GM18858 (cell line): Measurements from ENCODE around the gene KDELR3.
"Not testable (repeated sequence)": the region's sequence is repeated elsewhere in the genome, so short reads cannot be mapped to it uniquely, and the experiment has no call there.

Experiments used
- ATAC-seq: cut with Tn5 transposase; IDR thresholded peaks from one replicate; pipeline ENCODE4 v1.9.1; 2021; ENCODE audit not compliant: unreplicated experiment

The KDELR3 gene

DNA sequence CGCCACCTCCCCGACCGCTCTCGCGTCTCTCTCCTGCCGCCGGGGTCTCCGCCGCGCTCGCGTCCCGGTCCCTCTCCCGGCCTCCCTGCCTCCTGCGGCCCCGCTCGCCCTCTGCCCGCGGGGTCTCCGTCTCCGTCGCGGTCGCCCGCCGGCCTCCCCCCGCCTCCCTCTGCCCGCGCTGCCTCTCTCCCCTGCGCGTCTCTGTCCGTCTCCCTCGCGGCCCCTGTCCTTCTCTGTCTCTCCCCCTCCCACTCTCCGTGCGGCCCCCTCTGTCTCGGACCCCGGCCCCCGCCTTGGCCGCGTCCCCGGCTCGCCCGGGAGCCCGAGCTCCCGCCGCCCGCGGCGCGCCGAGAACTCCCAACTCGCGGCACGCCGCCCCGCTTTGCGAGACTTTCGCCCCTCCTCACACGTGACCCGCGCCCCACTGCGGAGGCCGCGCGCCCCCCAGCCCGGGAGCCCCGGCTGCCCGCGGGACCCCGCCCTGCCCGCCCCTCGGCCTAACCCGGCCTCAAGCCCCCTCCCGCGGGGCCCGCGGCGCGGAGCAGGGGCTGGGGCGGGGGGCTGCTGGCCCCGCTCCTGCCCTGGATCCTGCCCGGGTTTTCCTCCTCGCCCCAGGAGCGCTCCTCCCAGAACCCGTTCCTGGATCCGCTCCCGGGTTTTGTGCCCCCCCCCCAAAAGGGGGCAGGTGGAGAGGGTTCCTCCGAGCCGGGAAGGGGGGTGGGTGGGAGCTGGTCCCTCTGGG is 12.2 kb upstream of the KDELR3 start:
- ATAC-seq = no peak

DNA sequence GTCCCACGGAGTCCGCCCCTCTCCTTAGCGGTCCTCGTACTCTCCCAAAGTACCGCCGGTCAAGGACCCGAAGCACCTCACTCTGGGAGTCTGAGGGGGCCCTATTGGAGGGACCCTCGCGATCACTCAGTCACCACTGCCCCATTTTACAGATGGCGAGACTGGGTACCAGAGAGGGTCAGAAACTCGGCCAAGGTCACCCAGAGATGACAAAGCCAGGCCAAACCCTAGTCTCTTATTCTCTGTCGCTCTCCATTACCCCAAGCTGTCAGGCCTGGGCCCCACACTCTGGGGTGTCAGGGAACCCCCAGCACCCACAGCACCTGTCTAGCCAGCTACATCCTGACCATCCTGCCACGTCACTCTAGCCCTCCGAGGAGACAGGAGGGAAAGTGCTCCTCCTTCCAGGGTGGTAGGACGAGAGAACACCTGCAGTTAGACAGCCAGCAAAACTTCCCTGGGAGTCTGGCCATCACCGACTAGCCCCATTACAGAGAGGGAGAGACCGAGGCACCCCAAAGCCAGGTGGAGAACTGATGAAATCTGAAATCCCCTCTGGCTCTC is 11.5 kb upstream of the KDELR3 start:
- ATAC-seq = no peak

DNA sequence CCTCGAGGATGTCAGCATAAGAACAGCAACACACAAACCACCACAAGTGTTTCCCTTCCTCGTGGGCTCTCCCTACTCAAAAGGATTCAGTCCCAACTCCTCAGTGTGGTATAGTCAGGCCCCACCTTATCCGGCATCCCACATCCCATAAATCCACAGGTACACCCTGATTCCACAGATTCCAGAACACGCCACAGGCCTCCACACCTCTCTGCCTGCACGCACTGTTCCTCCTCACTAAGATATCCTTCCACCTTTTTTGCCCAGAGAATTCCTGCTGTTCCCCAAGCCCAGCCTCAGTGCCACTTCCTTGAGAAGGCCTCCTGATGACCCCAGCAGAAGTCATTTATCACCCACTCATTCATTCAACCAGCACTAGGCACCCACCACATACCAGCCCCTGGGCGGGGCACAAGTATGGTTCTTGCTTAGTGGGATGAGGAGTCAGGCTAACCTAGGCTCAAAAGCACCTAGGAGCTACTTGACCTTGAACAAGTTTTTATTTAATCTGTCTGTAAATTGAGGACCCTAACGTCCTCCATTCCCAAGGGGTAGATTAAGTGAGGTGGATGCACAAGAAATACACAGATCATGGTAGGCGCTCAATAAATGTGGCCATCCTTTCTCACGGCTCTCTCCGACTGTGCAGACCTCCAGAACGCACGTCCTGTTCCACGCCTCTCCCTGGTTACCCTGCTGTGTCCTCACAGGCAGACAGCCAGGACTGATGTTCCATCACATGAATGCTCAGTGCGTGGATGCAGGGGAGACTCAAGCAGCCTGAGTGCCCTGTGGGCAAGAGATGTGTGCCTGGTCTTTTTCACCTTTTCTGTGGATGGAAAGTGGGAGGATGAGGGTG is 10.8 kb upstream of the KDELR3 start:
- ATAC-seq = no peak

DNA sequence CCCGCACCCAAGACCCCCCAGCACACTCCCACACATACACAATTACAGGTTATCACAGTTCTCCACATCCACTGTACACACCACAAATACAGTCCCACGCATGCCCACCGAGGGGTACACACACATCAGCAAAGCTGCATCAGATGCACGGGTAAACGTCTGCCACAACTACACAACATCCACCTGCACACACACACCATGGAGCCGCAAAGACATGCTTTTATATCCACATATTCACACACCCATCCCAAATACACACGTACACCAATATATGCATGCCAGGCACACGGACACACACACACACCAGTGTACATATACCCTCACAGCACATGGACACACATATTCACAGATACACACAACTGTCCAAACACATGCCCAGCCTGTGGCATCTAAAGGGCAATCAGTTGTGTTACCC is 7.5 kb upstream of the KDELR3 start:
- ATAC-seq = no peak

DNA sequence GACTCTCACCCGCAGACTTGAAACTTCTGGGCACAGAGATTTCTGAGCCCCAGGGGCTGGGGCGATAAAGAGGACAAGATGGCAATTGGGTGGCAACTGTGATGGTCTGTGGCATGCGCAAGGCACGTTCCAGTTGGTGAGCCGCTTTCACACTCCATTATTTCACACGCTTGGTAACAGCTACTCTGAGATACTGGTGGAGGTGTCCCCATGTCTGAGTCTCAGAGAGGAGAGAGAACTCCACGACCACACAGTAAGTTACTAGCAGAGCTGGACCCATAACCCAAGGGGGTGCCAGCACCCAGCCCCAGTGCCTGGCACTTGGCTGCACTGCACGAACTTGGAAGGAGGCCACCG is 6.9 kb upstream of the KDELR3 start:
- no peak for ATAC-seq

DNA sequence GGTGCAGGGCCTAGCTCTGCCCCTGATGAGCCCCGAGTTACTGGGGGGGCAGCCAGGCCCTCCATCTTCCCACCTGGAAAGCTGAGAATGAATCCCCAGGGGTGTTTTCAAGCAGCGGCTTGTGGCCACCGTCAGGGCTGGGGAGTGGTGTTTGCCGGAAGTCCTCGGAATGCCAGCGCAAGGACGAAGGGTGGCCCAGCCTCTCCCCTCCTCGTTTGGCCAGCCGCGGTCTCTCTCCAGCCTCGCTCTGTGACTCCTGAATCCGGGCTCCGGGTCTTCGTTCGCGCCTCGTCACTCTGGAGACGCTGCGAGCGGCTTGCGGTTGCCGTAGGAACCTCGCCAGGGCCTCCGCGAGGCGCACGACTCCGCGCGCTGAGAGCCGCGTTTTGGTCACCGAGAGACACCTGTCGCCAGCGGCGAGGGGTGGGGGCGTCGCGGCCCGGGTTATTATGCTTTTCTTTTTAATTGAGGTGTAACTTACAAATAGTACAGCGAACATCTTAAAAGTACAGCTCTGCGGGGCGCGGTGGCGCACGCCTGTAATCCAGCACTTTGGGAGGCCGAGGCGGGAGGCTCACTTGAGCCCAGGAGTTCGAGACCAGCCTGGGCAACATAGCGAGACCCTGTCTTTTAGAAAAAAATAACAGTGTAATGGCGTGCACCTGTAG is 6.3 kb upstream of the KDELR3 start:
- ATAC-seq = no peak

DNA sequence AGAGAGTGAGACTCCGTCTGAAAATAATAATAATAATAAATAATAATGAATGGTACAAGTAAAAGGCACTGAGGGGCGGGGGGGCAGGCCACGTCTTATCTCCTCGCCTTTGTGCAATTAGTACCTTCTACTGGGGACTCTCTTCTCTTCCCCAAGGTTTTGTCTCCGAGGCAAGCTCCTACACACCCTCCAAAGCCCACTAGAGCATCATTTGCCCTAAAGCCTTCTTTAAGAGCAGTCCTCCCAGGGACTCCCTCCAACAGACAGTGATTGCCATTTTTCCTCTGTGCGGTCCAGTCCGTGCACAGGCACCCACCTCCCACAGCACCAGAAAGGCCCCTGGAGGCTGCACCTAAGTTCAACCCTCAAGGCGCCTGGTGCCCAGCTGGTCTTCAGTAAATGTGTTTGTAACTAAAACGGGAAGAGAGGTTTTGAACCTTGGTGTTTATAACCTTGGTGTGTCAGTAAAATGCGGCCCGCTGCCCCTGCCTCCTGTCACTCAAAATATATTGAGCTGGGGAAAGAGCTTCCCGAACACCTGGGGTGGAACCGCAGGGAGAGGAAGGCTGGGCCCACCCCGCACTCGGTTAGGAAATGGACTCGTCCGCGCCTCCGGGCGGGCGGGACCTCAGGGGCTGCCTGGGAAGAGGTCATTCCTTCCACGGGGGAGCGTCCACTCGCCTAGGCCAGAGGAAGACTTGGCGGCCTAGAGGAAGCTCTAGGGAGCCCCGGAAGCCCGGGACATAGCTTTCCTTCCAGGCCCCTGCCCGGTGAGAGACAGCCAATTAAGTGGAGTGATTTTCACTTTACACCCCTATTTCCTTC is 4.7 kb upstream of the KDELR3 start:
- no peak for ATAC-seq

DNA sequence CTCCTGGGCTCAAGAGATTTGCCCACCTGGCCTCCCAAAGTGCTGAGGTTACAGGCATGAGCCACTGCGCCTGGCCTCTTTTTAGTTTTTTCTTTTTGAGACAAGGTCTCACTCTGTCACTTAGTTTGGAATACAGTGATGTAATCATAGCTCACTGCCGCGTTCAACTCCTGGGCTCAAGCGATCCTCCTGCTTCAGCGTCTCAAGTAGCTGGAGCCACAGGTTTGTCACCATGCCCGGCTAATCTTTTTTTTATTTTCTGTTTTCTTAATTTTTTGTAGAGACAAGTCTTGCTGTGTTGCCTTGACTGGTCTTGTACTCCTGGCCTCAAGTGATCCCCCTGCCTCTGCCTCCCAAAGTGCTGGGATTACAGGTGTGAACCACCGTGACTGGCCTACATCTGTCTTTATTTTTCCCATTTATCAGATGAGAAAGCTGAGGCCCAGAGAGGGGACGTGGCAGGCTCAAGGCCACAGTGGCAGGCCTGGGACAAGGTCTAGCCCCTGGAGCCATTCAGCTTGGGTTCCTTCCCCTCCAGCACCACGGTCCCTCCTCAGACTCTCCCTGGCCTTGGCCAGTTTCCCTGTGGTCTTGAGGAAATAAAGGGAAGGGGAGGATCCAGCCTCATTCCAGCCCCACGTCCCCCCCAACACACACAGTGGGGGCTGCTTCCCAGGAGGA is 2.8 kb upstream of the KDELR3 start:
- ATAC-seq = no peak

DNA sequence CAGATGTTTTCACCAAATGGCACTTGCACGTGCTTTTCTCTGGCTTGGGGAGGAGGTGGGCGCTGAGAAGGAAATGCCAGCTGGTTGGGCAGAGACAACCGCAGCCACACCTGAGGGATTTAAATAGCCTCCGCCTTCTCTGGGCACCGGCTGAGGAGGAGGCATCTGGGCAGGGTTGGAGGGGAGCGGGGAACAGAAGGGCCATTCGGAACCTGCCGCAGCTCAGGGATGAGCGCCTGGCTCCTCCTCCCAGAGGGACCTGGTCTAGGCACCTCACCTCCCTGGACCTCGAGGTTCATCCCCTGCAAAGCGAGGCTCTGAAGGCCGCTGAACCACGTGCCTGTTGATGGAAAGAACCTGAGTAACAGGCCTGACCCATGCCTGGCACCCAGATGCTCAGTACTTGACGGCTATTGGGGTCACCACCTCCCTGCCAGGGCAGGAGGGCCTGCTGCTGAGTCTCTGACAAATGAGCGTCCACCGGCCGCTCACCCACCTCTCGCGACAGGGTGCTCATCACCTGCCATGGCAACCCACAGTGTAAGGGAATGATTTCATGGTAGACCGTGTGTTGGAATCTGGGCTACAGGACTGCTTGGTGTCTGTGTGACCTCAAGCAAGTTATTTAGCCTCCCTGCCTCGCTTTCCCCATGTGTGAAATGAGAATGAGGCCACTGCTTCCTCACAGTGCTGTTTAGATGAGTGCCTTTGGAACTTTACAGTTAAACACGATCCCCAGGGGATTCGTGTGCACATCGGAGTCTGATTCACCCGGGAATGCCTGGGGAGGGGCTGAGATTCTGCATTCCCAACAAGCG is 2.0 kb upstream of the KDELR3 start:
- ATAC-seq = no peak

DNA sequence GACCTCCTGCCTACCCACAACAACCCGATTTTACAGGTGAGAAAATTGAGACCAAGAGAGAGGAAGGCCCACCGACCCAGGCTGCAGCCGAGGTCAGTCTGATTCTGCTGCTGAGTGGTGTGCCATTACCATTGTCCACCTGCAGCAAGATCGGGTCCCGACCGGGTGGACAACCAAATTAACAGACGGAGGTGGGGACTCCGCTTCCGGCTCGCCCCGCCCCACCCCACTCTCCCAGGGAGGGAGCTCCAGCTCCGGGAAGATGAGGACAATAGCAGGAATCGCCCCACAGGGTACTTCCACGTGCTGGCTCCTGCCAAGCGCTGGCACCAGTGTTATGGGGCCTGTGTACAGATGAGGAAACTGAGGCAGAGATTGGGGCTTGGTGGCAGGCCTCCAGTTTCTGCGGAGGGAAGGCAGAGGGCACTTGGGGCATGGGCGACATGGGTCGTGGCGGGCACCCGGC is 425 bp upstream of the KDELR3 start:
- ATAC-seq = no peak

DNA sequence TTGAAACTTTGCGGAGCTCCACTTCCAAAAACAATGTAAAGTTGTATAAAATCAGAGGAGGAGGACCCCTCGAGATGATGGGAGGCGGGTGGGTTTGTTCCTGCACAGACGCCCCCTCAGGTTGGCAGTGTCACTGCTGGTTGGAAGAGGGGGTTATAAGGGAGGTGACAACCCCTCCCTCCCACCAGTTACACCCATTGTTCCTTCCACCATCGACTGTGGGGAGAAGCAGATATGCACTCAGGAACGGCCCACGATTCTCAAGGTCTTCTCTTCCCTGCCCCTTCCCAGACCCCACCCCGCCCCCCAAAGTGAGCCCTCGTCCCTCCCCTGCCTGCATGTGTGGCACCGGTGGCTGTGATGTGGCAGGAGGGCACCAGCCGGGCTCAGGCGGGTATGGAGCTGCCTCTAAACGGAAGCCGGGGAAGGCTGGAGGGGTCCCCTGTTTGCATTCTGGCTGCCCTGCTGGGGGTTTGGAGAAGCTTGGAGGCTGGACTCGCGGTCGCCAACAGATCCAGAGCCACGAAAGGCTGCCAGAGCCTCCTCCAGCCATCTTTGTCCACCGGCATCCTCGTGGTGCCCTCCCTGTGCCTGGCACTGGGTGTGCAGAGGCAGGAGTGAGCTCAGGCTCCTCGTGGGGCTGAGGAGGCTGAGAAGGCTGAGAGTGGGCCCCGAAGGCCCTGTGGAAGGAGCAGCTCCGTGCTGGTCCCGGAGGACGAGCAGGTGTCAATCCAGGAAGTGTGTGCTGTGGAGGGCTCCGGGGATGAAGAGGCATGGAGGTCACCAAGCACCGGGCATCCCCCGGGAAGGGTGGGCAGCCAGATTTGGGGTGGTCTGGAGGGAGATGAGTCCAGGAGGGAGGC is 778 bp downstream of the KDELR3 start:
- no peak for ATAC-seq

DNA sequence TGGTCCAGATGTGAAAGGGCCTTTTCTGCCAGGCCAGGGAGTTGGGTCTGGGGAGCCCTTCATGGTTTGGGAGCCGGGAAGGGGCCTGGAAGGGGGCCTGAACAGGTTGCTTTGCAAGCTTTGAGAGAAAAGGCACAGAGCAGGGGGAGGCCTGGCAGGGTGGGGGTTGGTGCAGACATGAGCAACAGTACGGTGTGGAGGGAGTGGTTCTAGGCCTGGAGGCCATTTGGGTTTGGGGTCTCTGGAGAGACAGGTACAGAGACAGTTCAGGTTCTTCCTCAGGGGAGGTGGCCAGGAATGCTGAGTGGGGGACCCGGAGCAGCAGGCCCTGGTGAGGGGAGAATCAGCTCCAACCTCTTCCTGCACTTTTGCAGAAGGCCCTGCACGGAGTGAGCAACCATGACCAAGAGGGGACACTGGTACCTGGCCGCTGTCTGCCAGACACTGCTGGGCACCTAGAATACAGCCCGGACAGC is 1.4 kb downstream of the KDELR3 start:
- no peak for ATAC-seq

DNA sequence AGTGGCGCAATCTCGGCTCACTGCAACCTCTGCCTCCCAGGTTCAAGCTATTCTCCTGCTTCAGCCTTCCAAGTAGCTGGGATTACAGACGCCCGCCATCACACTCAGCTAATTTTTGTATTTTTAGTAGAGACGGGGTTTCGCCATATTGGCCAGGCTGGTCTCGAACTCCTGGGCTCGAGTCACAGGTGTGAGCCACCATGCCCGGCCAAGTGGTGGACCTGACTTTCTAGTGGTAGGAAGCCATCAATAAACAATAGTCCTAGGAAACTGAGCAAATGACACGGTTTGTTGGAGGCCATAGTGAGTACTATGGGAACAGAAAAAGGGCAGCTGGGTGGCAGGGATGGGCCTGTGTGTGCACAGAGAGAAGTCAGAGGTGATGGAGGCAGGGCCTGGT is 2.3 kb downstream of the KDELR3 start:
- not testable (repeated sequence) for ATAC-seq

DNA sequence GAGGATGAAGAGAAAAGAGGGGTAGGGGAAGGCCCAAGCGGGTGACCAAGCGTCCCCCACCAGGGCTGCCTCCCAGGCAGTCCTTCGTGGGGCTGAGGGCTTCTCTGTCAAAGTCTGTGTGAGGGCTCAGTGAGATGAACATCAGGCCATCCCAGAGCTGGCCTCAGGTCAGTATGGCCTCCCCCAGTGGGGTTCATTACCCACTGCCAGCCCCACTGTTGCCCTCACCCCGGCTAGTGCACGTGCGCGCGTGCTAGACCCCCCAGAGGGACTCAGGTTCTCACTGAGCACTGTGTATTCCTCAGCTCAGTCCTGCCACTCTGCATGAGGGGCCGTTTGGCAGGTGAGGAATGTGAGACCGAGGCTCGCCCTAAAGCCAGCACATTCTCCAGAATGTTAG is 3.3 kb downstream of the KDELR3 start:
- no peak for ATAC-seq

DNA sequence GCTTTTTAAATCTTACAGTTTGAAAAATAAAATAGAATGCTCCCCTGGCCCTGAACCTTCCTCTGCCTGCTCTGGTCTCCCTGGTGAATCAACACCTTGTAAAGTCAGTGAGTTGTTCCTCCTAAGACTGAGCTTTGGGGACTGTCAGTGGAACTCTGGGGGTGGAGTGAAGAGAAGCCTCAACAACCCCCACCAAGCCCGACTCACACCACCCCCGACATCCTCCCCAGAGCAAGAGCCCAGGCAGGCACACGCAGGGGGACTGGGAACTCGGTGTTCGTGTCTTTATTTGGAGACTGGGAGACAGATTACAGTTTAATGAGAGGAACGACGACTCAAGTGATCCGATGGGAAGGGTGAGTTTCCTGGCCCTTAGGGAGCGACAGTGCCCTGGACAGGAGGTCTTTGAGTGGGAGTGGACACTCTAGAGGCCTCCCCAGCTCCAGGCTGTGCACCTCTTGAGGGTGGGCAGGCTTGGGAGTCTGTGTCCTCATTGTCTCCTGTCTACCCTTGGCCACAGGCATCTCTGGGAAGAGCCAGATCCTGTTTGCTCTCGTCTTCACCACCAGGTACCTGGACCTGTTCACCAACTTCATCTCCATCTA is 6.2 kb downstream of the KDELR3 start:
- no peak for ATAC-seq

DNA sequence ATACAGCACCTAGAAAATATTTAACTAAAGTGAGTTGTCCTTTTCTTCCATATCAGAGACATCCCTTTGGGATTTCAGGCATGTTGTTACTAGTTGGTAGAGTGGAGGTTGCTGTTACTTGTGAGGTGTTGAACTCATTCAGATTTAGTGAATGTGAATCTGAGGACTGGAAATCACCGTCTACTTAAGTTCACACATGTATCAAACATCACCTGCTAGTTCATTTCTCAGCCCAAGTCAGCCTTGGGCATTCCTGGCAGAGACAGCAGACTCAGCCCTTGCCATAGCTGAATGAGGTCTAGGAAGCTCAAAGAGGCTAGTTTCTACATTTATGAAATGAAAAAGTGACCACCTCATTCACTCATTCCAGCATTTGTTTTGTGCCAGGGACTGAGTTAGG is 9.7 kb downstream of the KDELR3 start:
- no peak for ATAC-seq

DNA sequence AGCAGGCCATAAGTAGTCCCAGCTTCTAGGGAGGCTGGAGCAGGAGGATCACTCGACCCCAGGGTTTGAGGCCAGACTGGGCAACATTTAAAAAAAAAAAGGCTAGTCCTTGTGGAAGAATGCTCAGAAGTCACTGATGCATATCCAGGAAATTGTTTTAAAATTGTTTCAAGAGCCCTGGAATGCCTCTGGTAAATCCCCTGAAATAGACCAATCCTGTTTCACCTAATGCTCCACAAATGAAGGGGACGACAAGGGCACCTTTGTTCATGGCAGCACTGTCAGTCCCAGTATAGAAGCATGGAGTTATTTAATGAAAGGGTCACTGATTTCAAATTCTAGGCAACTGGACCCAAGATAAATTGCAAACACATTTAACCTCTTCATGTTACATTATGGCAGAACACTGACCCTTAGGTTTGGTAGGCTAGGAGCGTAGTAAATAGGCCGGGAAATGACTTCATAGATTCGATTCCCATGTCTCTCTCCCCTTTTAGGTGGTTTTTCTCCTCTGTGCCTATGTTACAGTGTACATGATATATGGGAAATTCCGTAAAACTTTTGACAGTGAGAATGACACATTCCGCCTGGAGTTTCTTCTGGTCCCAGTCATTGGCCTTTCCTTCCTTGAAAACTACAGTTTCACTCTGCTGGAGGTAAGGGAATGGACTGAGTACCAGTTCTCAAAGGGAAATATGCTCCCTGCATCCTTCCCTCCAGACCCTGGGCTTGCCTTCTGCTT is 11.4 kb downstream of the KDELR3 start:
- no peak for ATAC-seq
